GM23338 (cell line): ENCODE results near the gene HES7. TPM values are rescaled to one million over a fixed set of nuclear protein-coding genes. Genes with fewer than 3 reads are reported as not detected.

Source experiments
- ATAC-seq: fragments of 200-7000 bp; cut with Tn5 transposase; 3 replicates; pipeline ENCODE4 v1.9.1; 2020
- DNase-seq: peaks from one replicate; pipeline ENCODE4 v3.0.0-alpha.2; 2015; ENCODE audit warnings: low spot score
- H2AFZ ChIP-seq: fragments of 200-600 bp; sonication (generic); 2 replicates; pipeline ENCODE4 v1.8.0; 2016; ENCODE audit warnings: antibody characterized with exemption, mild to moderate bottlenecking, moderate library complexity
- H3F3A ChIP-seq: fragments of 200-600 bp; sonication (generic); replicated peaks from 2 replicates; pipeline ENCODE4 v1.8.0; 2017; ENCODE audit warnings: antibody characterized with exemption, mixed run types, low read depth
- H3K27ac ChIP-seq: fragments of 200-600 bp; sonication (generic); 2 replicates; pipeline ENCODE4 v1.6.1; 2016; ENCODE audit warnings: low read depth
- H3K27me3 ChIP-seq: fragments of 200-600 bp; sonication (generic); 2 replicates; pipeline ENCODE4 v1.8.0; 2016; ENCODE audit warnings: mild to moderate bottlenecking, mixed run types, moderate library complexity; ENCODE audit not compliant: insufficient read depth
- H3K36me3 ChIP-seq: fragments of 200-600 bp; sonication (generic); 2 replicates; pipeline ENCODE4 v1.8.0; 2016; ENCODE audit warnings: mild to moderate bottlenecking; ENCODE audit not compliant: insufficient read depth
- H3K4me1 ChIP-seq: fragments of 200-600 bp; sonication (generic); 2 replicates; pipeline ENCODE4 v1.8.0; 2016; ENCODE audit warnings: mild to moderate bottlenecking, moderate library complexity; ENCODE audit not compliant: insufficient read depth
- H3K4me2 ChIP-seq: fragments of 200-600 bp; sonication (generic); 2 replicates; pipeline ENCODE4 v1.7.1; 2017; ENCODE audit warnings: mixed run types
- H3K4me3 ChIP-seq: fragments of 200-600 bp; sonication (generic); 2 replicates; pipeline ENCODE4 v1.6.1; 2016; ENCODE audit warnings: mixed run types
- H3K79me2 ChIP-seq: fragments of 200-600 bp; sonication (generic); replicated peaks from 2 replicates; pipeline ENCODE4 v1.8.0; 2017; ENCODE audit warnings: mild to moderate bottlenecking; ENCODE audit not compliant: insufficient read depth
- H3K9me2 ChIP-seq: fragments of 200-600 bp; sonication (generic); 2 replicates; pipeline ENCODE4 v1.8.0; 2017; ENCODE audit not compliant: insufficient read depth
- H4K20me1 ChIP-seq: fragments of 200-600 bp; sonication (generic); replicated peaks from 2 replicates; pipeline ENCODE4 v1.8.0; 2017; ENCODE audit warnings: mild to moderate bottlenecking; ENCODE audit not compliant: insufficient read depth
- H3K27ac Mint-ChIP-seq: 2 replicates; pipeline ENCODE4 v1.8.0; 2020; ENCODE audit warnings: inconsistent platforms, mild to moderate bottlenecking, moderate library complexity, mixed read lengths
- H3K27me3 Mint-ChIP-seq: 3 replicates; pipeline ENCODE4 v1.8.0; 2022; ENCODE audit warnings: low read depth, mild to moderate bottlenecking, moderate library complexity, mixed read lengths, inconsistent platforms; ENCODE audit not compliant: insufficient read depth, poor library complexity
- H3K36me3 Mint-ChIP-seq: 3 replicates; pipeline ENCODE4 v1.8.0; 2021; ENCODE audit warnings: low read depth, mild to moderate bottlenecking, inconsistent platforms, moderate library complexity, mixed read lengths
- H3K4me1 Mint-ChIP-seq: 3 replicates; pipeline ENCODE4 v1.8.0; 2020; ENCODE audit warnings: mild to moderate bottlenecking, inconsistent platforms, mixed read lengths
- H3K4me3 Mint-ChIP-seq: 3 replicates; pipeline ENCODE4 v1.8.0; 2021; ENCODE audit warnings: moderate library complexity, mild to moderate bottlenecking, inconsistent platforms, mixed read lengths
- H3K9me3 Mint-ChIP-seq: 3 replicates; pipeline ENCODE4 v1.8.0; 2020; ENCODE audit warnings: moderate library complexity, mild to moderate bottlenecking, inconsistent platforms, mixed read lengths
- CREB1 ChIP-seq: fragments of 250-450 bp; sonication (Bioruptor Pico); IDR thresholded peaks from 2 replicates; pipeline ENCODE4 v1.5.0; 2020; ENCODE audit warnings: low read depth, mild to moderate bottlenecking, moderate library complexity
- CTCF ChIP-seq, 2 experiments: fragments of 200-600 bp in 1 of 2; sonication (generic) in 1 of 2; conservative IDR thresholded peaks; 2 replicates each; pipeline versions ENCODE4 v1.5.1 to v1.6.1; 2016 to 2017; ENCODE audit warnings: antibody characterized with exemption in 2 of 2, low read depth in 2 of 2, mild to moderate bottlenecking in 2 of 2, moderate library complexity in 1 of 2
- ETS1 ChIP-seq: IDR thresholded peaks from 2 replicates; pipeline ENCODE4 v1.6.1; 2016; ENCODE audit warnings: antibody characterized with exemption
- NANOG ChIP-seq: IDR thresholded peaks from 2 replicates; pipeline ENCODE4 v1.6.1; 2016; ENCODE audit warnings: antibody characterized with exemption, borderline replicate concordance
- ZNF462 ChIP-seq: fragments of 250-450 bp; sonication (Bioruptor Pico); IDR thresholded peaks from 2 replicates; pipeline ENCODE4 v1.5.0; 2020; ENCODE audit warnings: mild to moderate bottlenecking, moderate library complexity
- polyA plus RNA-seq: library from polyadenylated mRNA; unstranded; fragments of >200 nt; fragmentation: Nextera tagmentation; extraction: Ambion mirVana; gene quantifications from 2 replicates; pipeline ENCODE4 v1.2.1, GENCODE V29; 2016
- total RNA-seq: library from RNA; depleted of rRNA; stranded (reverse); fragments of >200 nt; shearing (Covaris generic); gene quantifications from 2 replicates; pipeline ENCODE4 v1.2.3, GENCODE V29; 2014

Gene HES7
- total and polyA plus RNA-seq, 2 experiments from 2014 or later: 0.14 TPM; not detected in 1

- Mint-ChIP-seq H3K27ac (peak overlapping the region; percentile 81; the same call in 1 of the 2 replicates), H3K27me3 (peaks cover 88% of the 10 kb centered on the region), H3K9me3 (peaks cover 19% of the 10 kb centered on the region), H3K4me1 (peaks cover 19% of the 10 kb centered on the region), H3K4me3 (peak overlapping the region; percentile 83), H3K36me3 (peaks cover 13% of the 10 kb centered on the region)
- H4K20me1 ChIP-seq: peaks cover 1% of the 10 kb centered on the region; the same call in 1 of the 2 replicates
- no peaks in the 10 kb centered on the region for H3K36me3 ChIP-seq
- H3K4me3 ChIP-seq: peak overlapping the region; percentile 66
- no peak overlapping the region for H2AFZ ChIP-seq
- peaks cover 21% of the 10 kb centered on the region for H3K4me1 ChIP-seq
- peak; percentile 42 for TF ChIP-seq CREB1 (CRISPR knock-in tag)
- TF ChIP-seq ZNF462 (CRISPR knock-in tag): no peak
- 0 out of 4 replicates have a peak, but pooled peaks of 1 of the 2 experiments have one; percentile 1 for TF ChIP-seq CTCF (conservative IDR thresholded peaks at IDR 0.05; ENCODE audit: low read depth in 2 of 2)
- no peak for TF ChIP-seq NANOG
- TF ChIP-seq ETS1: peak; percentile 81; the same call in 1 of the 2 replicates
- H3K27ac ChIP-seq: no peak overlapping the region
- peak overlapping the region; percentile 94 for H3K4me2 ChIP-seq
- H3K27me3 ChIP-seq: peaks cover 69% of the 10 kb centered on the region
- ATAC-seq (peak; percentile 19), DNase-seq (peak; percentile 90)
- no peaks in the 10 kb centered on the region for H3K79me2 ChIP-seq
- peaks cover 10% of the 10 kb centered on the region; the same call in 1 of the 2 replicates for H3F3A ChIP-seq
- no peaks in the 10 kb centered on the region for H3K9me2 ChIP-seq
Observed at GRCh38 chr17:8119581-8120519, 4.1 kb downstream of the HES7 start.
